SKM-1 (cell line): ENCODE data around the gene GALNT15.

Experiments used
- DNase-seq: peaks from one replicate; lab custom pipeline; 2025; ENCODE audit not compliant: unreplicated experiment; lab: John Stamatoyannopoulos, UW

Gene GALNT15

DNA sequence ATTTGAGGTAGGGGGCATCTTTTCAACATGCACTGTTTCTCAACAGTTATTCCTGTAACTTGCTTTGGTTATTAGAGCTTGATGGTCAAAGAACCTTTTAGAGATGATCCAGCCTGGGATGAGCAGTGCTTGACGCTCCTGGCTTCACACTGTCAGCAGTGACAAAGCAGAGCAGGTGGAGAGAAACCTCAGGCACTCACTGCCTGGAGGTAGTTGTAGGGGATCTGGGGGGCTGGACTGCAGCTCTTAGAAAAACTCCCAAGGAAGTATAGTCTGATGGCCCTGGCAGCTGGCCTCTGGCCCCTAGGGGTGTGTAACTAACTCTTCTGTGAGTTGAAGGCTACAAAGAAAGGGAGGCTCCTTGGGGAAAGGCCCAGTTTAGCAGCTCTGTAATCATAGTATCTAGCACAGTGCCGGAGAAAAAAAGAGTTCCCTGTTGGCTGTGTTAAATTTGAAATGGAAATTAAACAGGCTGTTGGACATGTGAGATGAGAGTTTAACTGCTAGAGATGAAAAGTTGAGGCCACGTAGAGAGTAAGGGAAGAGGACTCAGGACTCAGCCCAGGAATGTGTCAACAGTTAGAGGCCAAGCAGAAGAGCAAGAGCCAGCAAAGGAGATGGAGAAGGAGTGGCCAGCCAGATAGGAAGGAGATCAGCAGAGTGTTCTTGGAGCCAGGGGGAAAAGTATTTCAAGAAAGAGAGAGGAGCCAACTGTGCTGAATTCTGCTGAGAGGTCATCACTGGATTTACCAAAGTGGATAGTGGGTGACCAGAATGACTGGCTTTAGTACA lies 104.7 kb downstream of the GALNT15 start:
- DNase-seq, result no peak

DNA sequence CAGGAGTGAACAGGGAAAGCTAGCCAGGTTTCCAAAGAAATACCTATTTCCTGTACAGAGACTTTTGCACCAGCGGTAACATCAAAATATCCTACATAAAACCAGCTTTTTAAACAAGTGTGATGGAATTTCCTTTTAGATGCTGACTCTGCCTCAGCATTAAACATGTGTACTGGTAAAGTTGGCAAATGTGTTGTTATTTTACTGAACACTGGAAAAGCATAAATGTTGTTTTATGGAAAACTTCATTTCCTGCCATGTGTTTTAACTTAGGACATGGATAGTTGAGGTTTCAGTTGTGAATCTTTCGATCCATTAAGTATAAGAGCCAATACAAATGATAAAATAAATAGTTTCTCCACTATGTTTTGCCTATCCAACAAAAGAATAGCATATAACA lies 106.2 kb downstream of the GALNT15 start:
- DNase-seq, result no peak
